Heart left ventricle (tissue), 16 donors: Measurements from ENCODE around the gene CHD5. TPM values are rescaled to one million over a fixed set of nuclear protein-coding genes. Genes with fewer than 3 reads are reported as not detected.

Experiments
- ATAC-seq, 4 donors: fragments of 200-7000 bp; cut with Tn5 transposase; one replicate each; pipeline ENCODE4 v1.9.1; 2020 to 2022; ENCODE audit warnings: moderate library complexity in 4 of 4, mild to moderate bottlenecking in 3 of 4, moderate number of reproducible peaks in 1 of 4
- DNase-seq, 5 donors: peaks; one replicate each; pipeline ENCODE4 v3.0.0-alpha.2; 2020
- H3K27ac ChIP-seq, 12 donors: fragments of 200-600 bp; sonication (generic) in 4 of 12; one replicate each; pipeline versions ENCODE4 v1.5.0 to v1.8.0; 2016 to 2022; ENCODE audit warnings: mild to moderate bottlenecking in 2 of 12
- H3K27me3 ChIP-seq, 9 donors: fragments of 200-600 bp; sonication (generic) in 2 of 9; one replicate each; pipeline versions ENCODE4 v1.5.1 to v1.8.0; 2016 to 2022; ENCODE audit warnings: mild to moderate bottlenecking in 3 of 9
- H3K36me3 ChIP-seq, 9 donors: fragments of 200-600 bp; sonication (generic) in 2 of 9; one replicate each; pipeline versions ENCODE4 v1.5.0 to v1.8.0; 2018 to 2022; ENCODE audit warnings: mild to moderate bottlenecking in 2 of 9
- H3K4me1 ChIP-seq, 12 donors: fragments of 200-600 bp; sonication (generic) in 4 of 12; one replicate each; pipeline versions ENCODE4 v1.5.0 to v1.8.0; 2016 to 2022; ENCODE audit warnings: mild to moderate bottlenecking in 3 of 12
- H3K4me3 ChIP-seq, 12 donors: fragments of 200-600 bp; sonication (generic) in 4 of 12; one replicate each; pipeline versions ENCODE4 v1.5.0 to v1.8.0; 2017 to 2022; ENCODE audit warnings: mild to moderate bottlenecking in 9 of 12, moderate library complexity in 4 of 12
- H3K9me3 ChIP-seq, 12 donors: fragments of 200-600 bp; sonication (generic) in 4 of 12; one replicate each; pipeline versions ENCODE4 v1.5.0 to v1.8.0; 2016 to 2022; ENCODE audit warnings: mild to moderate bottlenecking in 1 of 12
- POLR2A ChIP-seq, 2 donors: fragments of 450-650 bp; IDR thresholded peaks; one replicate each; pipeline ENCODE4 v1.6.1; 2017; ENCODE audit warnings: antibody characterized with exemption in 2 of 2, mild to moderate bottlenecking in 2 of 2, moderate library complexity in 2 of 2
- WGBS, 4 donors: extraction: QIAGEN DNeasy Blood & Tissue Kit in 2 of 4; methylation state at CpG; one replicate each; pipeline versions ENCODE4 v1.1.5 to v1.1.7; 2013 to 2018; 5-methylcytosine and 5-hydroxymethylcytosine counted together
- intact Hi-C, 10 donors: fragments of 100-400 bp; cut with DNase I; formaldehyde crosslinking; loops; one replicate each; pipeline versions ENCODE4 v1.11.1 to v1.14.2; 2022
- polyA plus RNA-seq, 2 donors: library from polyadenylated mRNA; stranded (reverse); fragments of 200-250 nt; gene quantifications; one replicate each; pipeline ENCODE4 v1.2.3, GENCODE V29; 2013
- total RNA-seq, 9 donors: library from RNA; depleted of rRNA in 2 of 9; stranded (reverse); fragments of >200 nt in 2 of 9; fragmentation: NEBNext Ultra II Directional in 3 of 9; extraction: Animal tissue kit (Norgen Biotek cat#: 25700) in 3 of 9; gene quantifications; one replicate each; pipeline versions ENCODE4 v1.1.0 to v1.2.4, GENCODE V29; 2016 to 2023
- TF ChIP-seq, protein P1 (sequence below), 12 donors: fragments of 200-600 bp; sonication (generic) in 4 of 12; IDR thresholded peaks; one replicate each; pipeline versions ENCODE4 v1.5.0 to v1.8.0; 2018 to 2022; ENCODE audit warnings: antibody characterized with exemption in 12 of 12, mild to moderate bottlenecking in 5 of 12
- donor health status: ischemic (EF 13 %, LVEDD 7.1; RV severe dilation, severe dysfunction).
- donor health status: healthy with polysubstance abuse.
- donor health status: DM: no; HTN: yes; CAD: no.
- donor health status: DM: no; HTN: no; CAD: no.
- donor health status: ischemic (EF 25% LVEDD 6.9; RV normal size, moderate dysfunction).
- donor health status: ischemic (EF 25% LVEDD 5.7; RV mildly dilated, moderate dysfunction).
- donor health status: healthy.
- donor health status: DM: yes; HTN: yes; CAD: no.
- donor health status: ischemic (EF 35%, LVEDD 5.7; RV mildly dilated, moderate dysfunction).
- donor health status: nonischemic (EF 11% LVEDD 7.7; RV severe dilation, severe dysfunction).
- donor health status: DM: yes; HTN: yes; CAD: no.
- donor health status: PGD.
- donor health status: ischemic (EF 29% LVEDD 5.4; RV normal size, mild dysfunction).
- donor health status: nonischemic (EF 23%, LVEDD 6.1; RV moderate dilation, normal function).

CHD5 gene
- total and polyA plus RNA-seq, 11 donors, result 0.07 to 1.3 (median 0.22) TPM; not detected in 2

- DNase-seq, result peak in 2 of 5 donors; percentile 19 to 53
- intact Hi-C loops, result loop anchor here in 2 of 10 donors (1.0 to 10.0 kb wide), 2 partner anchors 135 to 136 kb away; partner anchors contain the start of gene HES3 (in 2 of the 2)
- WGBS, 4 donors, result 45 to 51% (median 49%) methylated on average over 13 to 15 of the region's 15 CpGs
- no peaks in the 10 kb centered on the region for H3K4me1 ChIP-seq
- H3K9me3 ChIP-seq, result no peaks in the 10 kb centered on the region
- H3K4me3 ChIP-seq, result no peak overlapping the region
- peaks cover 0 to 25% (median 3%) of the 10 kb centered on the region in 9 donors for H3K27me3 ChIP-seq
- peak in 3 of 4 donors; percentile 39 to 65 (median 57) for ATAC-seq
- H3K36me3 ChIP-seq, result no peaks in the 10 kb centered on the region
- TF ChIP-seq, protein P1, sequence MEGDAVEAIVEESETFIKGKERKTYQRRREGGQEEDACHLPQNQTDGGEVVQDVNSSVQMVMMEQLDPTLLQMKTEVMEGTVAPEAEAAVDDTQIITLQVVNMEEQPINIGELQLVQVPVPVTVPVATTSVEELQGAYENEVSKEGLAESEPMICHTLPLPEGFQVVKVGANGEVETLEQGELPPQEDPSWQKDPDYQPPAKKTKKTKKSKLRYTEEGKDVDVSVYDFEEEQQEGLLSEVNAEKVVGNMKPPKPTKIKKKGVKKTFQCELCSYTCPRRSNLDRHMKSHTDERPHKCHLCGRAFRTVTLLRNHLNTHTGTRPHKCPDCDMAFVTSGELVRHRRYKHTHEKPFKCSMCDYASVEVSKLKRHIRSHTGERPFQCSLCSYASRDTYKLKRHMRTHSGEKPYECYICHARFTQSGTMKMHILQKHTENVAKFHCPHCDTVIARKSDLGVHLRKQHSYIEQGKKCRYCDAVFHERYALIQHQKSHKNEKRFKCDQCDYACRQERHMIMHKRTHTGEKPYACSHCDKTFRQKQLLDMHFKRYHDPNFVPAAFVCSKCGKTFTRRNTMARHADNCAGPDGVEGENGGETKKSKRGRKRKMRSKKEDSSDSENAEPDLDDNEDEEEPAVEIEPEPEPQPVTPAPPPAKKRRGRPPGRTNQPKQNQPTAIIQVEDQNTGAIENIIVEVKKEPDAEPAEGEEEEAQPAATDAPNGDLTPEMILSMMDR (IDR thresholded peaks at IDR 0.05), result peak in 8 of 12 donors; percentile 18 to 43 (median 26)
- no peak for TF ChIP-seq POLR2A (IDR thresholded peaks at IDR 0.05)
- H3K27ac ChIP-seq, result no peak overlapping the region
Observed at GRCh38 chr1:6108937-6109614, 71.0 kb downstream of the CHD5 start.

- intact Hi-C loops, result loop anchor here in 1 of 10 donors (10.0 kb wide), 1 partner anchor 136 kb away; the partner anchor contains the start of gene HES3
Observed at GRCh38 chr1:6108476-6108875, 71.6 kb downstream of the CHD5 start.

GRCh38 chr1:6107409-6108356 lies 72.4 kb downstream of the CHD5 start:
- WGBS, 4 donors, result 80 to 91% (median 87%) methylated on average over 8 of the region's 8 CpGs
- DNase-seq (no peak), ATAC-seq (no peak)
- intact Hi-C loops, result loop anchor here in 1 of 10 donors (10.0 kb wide), 1 partner anchor 137 kb away; the partner anchor contains the start of gene HES3
- Histone ChIP-seq H3K27ac (no peak overlapping the region), H3K36me3 (no peaks in the 10 kb centered on the region), H3K4me3 (no peak overlapping the region), H3K9me3 (no peaks in the 10 kb centered on the region), H3K4me1 (no peaks in the 10 kb centered on the region), H3K27me3 (peaks cover 0 to 38% (median 5%) of the 10 kb centered on the region in 9 donors)
- TF ChIP-seq POLR2A (IDR thresholded peaks at IDR 0.05), result no peak
- TF ChIP-seq, protein P1 (IDR thresholded peaks at IDR 0.05), result no peak

More at GRCh38 chr1:6108476-6108875, 71.6 kb downstream of the CHD5 start:
- Histone ChIP-seq H3K27ac (no peak overlapping the region), H3K27me3 (peaks cover 0 to 31% (median 3%) of the 10 kb centered on the region in 9 donors), H3K36me3 (no peaks in the 10 kb centered on the region), H3K4me3 (no peak overlapping the region), H3K4me1 (no peaks in the 10 kb centered on the region), H3K9me3 (no peaks in the 10 kb centered on the region)
- DNase-seq (no peak), ATAC-seq (no peak)
- 66 to 74% (median 72%) methylated on average over 2 of the region's 2 CpGs for WGBS, 4 donors
- no peak for TF ChIP-seq POLR2A (IDR thresholded peaks at IDR 0.05)
- TF ChIP-seq, protein P1 (IDR thresholded peaks at IDR 0.05), result no peak
